ENCODE measurements around the gene TP53BP1.

TP53BP1 gene

GRCh38 chr15:43527016-43527801 lies 34.3 kb upstream of the TP53BP1 start:
- DNase-seq: no peak
- Histone ChIP-seq H2AFZ (ENCODE audit: low read length) (no peak overlapping the region), H3K9ac (ENCODE audit: low read length) (no peak overlapping the region), H3K79me2 (ENCODE audit: low read length) (no peaks in the 10 kb centered on the region), H3K36me3 (replicated peaks; ENCODE audit: insufficient read depth, low read length) (no peaks in the 10 kb centered on the region), H3K27me3 (replicated peaks; ENCODE audit: insufficient read depth, low read length) (no peaks in the 10 kb centered on the region; the same call in 1 of the 2 replicates), H3K9me2 (replicated peaks; ENCODE audit: insufficient read depth, low read length) (no peaks in the 10 kb centered on the region), H3K27ac (ENCODE audit: low read length) (no peak overlapping the region), H4K20me1 (ENCODE audit: insufficient read depth, low read length) (no peaks in the 10 kb centered on the region), H3K9me3 (replicated peaks; ENCODE audit: insufficient read depth, low read length) (no peaks in the 10 kb centered on the region), H3K4me1 (ENCODE audit: low read length) (peaks cover 11% of the 10 kb centered on the region), H3K4me2 (ENCODE audit: low read depth, low read length) (no peak overlapping the region), H3K4me3 (ENCODE audit: low read length) (no peak overlapping the region), H3F3A (ENCODE audit: insufficient read depth, low read length) (no peaks in the 10 kb centered on the region)
- no peak for TF ChIP-seq EZH2 (optimal IDR thresholded peaks at IDR 0.05; ENCODE audit: low read depth, low read length)
- no peak for TF ChIP-seq EZH2phosphoT487 (IDR thresholded peaks at IDR 0.05; ENCODE audit: low read length)
- no peak for TF ChIP-seq CTCF (IDR thresholded peaks at IDR 0.05; ENCODE audit: low read length)

- no peak overlapping the region for H3K4me2 ChIP-seq (ENCODE audit: low read depth, low read length)
- no peak overlapping the region for H3K27ac ChIP-seq (ENCODE audit: low read length)
- H3K4me3 ChIP-seq (ENCODE audit: low read length): no peak overlapping the region
- H3K27me3 ChIP-seq (replicated peaks; ENCODE audit: insufficient read depth, low read length): no peaks in the 10 kb centered on the region; the same call in 1 of the 2 replicates
- no peak overlapping the region for H2AFZ ChIP-seq (ENCODE audit: low read length)
- no peaks in the 10 kb centered on the region for H4K20me1 ChIP-seq (ENCODE audit: insufficient read depth, low read length)
- H3K79me2 ChIP-seq (ENCODE audit: low read length): no peaks in the 10 kb centered on the region
- TF ChIP-seq EZH2phosphoT487 (IDR thresholded peaks at IDR 0.05; ENCODE audit: low read length): no peak
- TF ChIP-seq EZH2 (optimal IDR thresholded peaks at IDR 0.05; ENCODE audit: low read depth, low read length): no peak
- TF ChIP-seq CTCF (IDR thresholded peaks at IDR 0.05; ENCODE audit: low read length): no peak
- no peaks in the 10 kb centered on the region for H3K9me2 ChIP-seq (replicated peaks; ENCODE audit: insufficient read depth, low read length)
- no peaks in the 10 kb centered on the region for H3K9me3 ChIP-seq (replicated peaks; ENCODE audit: insufficient read depth, low read length)
- peaks cover 11% of the 10 kb centered on the region for H3K4me1 ChIP-seq (ENCODE audit: low read length)
- no peak for DNase-seq
- no peaks in the 10 kb centered on the region for H3F3A ChIP-seq (ENCODE audit: insufficient read depth, low read length)
- H3K9ac ChIP-seq (ENCODE audit: low read length): no peak overlapping the region
- no peaks in the 10 kb centered on the region for H3K36me3 ChIP-seq (replicated peaks; ENCODE audit: insufficient read depth, low read length)
Measured at GRCh38 chr15:43526261-43526930, 33.4 kb upstream of the TP53BP1 start.

- no peaks in the 10 kb centered on the region for H3K79me2 ChIP-seq (ENCODE audit: low read length)
- DNase-seq: no peak
- peaks cover 11% of the 10 kb centered on the region for H3K4me1 ChIP-seq (ENCODE audit: low read length)
- TF ChIP-seq EZH2phosphoT487 (IDR thresholded peaks at IDR 0.05; ENCODE audit: low read length): no peak
- TF ChIP-seq CTCF (IDR thresholded peaks at IDR 0.05; ENCODE audit: low read length): no peak
- no peak for TF ChIP-seq EZH2 (optimal IDR thresholded peaks at IDR 0.05; ENCODE audit: low read depth, low read length)
- H3K9me3 ChIP-seq (replicated peaks; ENCODE audit: insufficient read depth, low read length): no peaks in the 10 kb centered on the region
- H3K9me2 ChIP-seq (replicated peaks; ENCODE audit: insufficient read depth, low read length): no peaks in the 10 kb centered on the region
- H2AFZ ChIP-seq (ENCODE audit: low read length): peak overlapping the region; percentile 41; the same call in 1 of the 2 replicates
- H3K4me2 ChIP-seq (ENCODE audit: low read depth, low read length): peak overlapping the region; percentile 28; the same call in 1 of the 2 replicates
- H3K4me3 ChIP-seq (ENCODE audit: low read length): no peak overlapping the region
- no peaks in the 10 kb centered on the region for H4K20me1 ChIP-seq (ENCODE audit: insufficient read depth, low read length)
- no peak overlapping the region for H3K9ac ChIP-seq (ENCODE audit: low read length)
- no peaks in the 10 kb centered on the region; the same call in 1 of the 2 replicates for H3K27me3 ChIP-seq (replicated peaks; ENCODE audit: insufficient read depth, low read length)
- no peak overlapping the region for H3K27ac ChIP-seq (ENCODE audit: low read length)
- H3F3A ChIP-seq (ENCODE audit: insufficient read depth, low read length): no peaks in the 10 kb centered on the region
- H3K36me3 ChIP-seq (replicated peaks; ENCODE audit: insufficient read depth, low read length): no peaks in the 10 kb centered on the region
Measured at GRCh38 chr15:43525131-43525530, 32.2 kb upstream of the TP53BP1 start.
